Activated naive CD8-positive, alpha-beta T cell treated with anti-CD3 and anti-CD28 coated beads for 36 hours (primary cell): ENCODE measurements around the gene EYA3. TPM values are rescaled to one million over a fixed set of nuclear protein-coding genes. Genes with fewer than 3 reads are reported as not detected.

Experiments used
- DNase-seq: peaks from one replicate; pipeline ENCODE4 v3.0.0; 2021
- H3K27ac Mint-ChIP-seq: one replicate; pipeline ENCODE4 v1.8.0; 2022; ENCODE audit warnings: mild to moderate bottlenecking, moderate library complexity, mixed read lengths
- H3K27me3 Mint-ChIP-seq: one replicate; pipeline ENCODE4 v1.8.0; 2022; ENCODE audit warnings: mild to moderate bottlenecking, mixed read lengths
- H3K36me3 Mint-ChIP-seq: one replicate; pipeline ENCODE4 v1.8.0; 2021; ENCODE audit warnings: mild to moderate bottlenecking, mixed read lengths
- H3K4me1 Mint-ChIP-seq: one replicate; pipeline ENCODE4 v1.8.0; 2021; ENCODE audit warnings: mixed read lengths
- H3K4me3 Mint-ChIP-seq: one replicate; pipeline ENCODE4 v1.8.0; 2022; ENCODE audit warnings: mild to moderate bottlenecking, moderate library complexity, mixed read lengths
- H3K9me3 Mint-ChIP-seq: one replicate; pipeline ENCODE4 v1.8.0; 2022; ENCODE audit warnings: mixed read lengths
- total RNA-seq, 2 experiments: library from RNA; stranded (reverse); gene quantifications; one replicate each; pipeline ENCODE4 v1.2.3, GENCODE V29; 2021

Gene EYA3
- total RNA-seq, 2 experiments from 2014 or later, result 30.0 to 30.3 TPM

DNA sequence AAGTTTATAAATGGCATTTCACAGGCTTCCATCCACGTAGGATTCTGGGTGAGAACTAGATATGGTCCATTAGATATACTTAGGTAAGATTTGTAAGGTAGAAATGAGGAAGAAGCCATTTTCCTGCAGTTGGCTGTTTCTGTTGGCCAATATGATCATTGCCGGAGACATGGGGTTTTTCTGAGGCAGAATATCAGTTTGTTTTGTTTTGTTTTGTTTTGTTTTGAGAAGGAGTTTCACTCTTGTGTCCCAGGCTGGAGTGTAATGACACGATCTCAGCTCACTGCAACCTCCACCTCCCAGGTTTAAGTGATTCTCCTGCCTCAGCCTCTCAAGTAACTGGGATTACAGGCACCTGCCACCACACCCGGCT lies 8.7 kb upstream of the EYA3 start:
- Mint-ChIP-seq H3K9me3 (no peaks in the 10 kb centered on the region), H3K36me3 (no peaks in the 10 kb centered on the region), H3K27me3 (peaks cover 22% of the 10 kb centered on the region), H3K4me1 (peaks cover 2% of the 10 kb centered on the region), H3K27ac (no peak overlapping the region), H3K4me3 (no peak overlapping the region)
- DNase-seq, result no peak

DNA sequence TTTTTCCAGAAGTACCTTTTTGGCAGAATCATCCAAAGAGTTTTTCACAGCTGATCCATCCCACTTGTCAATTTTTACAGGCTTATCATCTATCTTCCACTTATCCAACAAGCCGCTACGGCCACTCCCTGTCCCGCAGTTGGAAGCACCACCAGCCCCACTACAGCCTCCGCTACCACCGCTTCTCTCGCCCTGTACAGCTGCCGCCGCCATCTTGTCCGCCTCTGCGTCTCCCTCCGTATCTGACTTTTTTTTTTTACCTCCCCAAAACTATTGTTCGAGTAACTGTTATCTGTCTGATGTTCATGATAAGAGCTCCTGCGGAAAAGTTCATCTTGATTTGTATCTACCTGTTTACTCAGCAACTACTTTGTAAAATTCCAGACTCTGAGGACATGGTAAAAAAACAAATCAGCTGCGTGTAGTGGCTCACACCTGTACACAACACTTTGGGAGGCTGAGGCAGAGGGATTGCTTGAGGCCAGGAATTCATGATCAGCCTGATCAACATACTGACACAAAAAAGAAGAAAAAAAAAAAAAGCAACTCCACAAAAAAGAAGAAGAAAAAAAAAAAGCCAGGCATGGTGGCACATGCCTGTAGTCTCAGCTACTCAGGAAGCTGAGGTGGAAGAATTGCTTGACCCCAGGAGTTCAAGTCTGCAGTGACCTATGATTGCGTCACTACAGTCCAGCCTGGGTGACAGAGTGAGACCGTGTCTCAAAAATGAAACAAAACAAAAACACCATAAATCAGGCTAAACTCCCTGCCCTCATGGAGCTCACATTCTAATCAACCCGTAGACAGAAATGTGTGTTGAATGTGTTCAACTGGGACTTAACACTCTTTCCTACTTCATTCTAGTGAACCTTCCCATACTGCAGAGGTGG lies 8.0 kb upstream of the EYA3 start:
- peaks cover 2% of the 10 kb centered on the region for H3K4me1 Mint-ChIP-seq
- DNase-seq, result no peak
- no peaks in the 10 kb centered on the region for H3K36me3 Mint-ChIP-seq
- no peaks in the 10 kb centered on the region for H3K9me3 Mint-ChIP-seq
- H3K27ac Mint-ChIP-seq, result no peak overlapping the region
- H3K4me3 Mint-ChIP-seq, result no peak overlapping the region
- H3K27me3 Mint-ChIP-seq, result peaks cover 22% of the 10 kb centered on the region

GRCh38 chr1:28091043-28091781 lies 2.8 kb upstream of the EYA3 start:
- Mint-ChIP-seq H3K4me1 (peaks cover 18% of the 10 kb centered on the region), H3K27me3 (peaks cover 15% of the 10 kb centered on the region), H3K36me3 (no peaks in the 10 kb centered on the region), H3K4me3 (no peak overlapping the region), H3K9me3 (no peaks in the 10 kb centered on the region), H3K27ac (no peak overlapping the region)
- peak; percentile 71 for DNase-seq

DNA sequence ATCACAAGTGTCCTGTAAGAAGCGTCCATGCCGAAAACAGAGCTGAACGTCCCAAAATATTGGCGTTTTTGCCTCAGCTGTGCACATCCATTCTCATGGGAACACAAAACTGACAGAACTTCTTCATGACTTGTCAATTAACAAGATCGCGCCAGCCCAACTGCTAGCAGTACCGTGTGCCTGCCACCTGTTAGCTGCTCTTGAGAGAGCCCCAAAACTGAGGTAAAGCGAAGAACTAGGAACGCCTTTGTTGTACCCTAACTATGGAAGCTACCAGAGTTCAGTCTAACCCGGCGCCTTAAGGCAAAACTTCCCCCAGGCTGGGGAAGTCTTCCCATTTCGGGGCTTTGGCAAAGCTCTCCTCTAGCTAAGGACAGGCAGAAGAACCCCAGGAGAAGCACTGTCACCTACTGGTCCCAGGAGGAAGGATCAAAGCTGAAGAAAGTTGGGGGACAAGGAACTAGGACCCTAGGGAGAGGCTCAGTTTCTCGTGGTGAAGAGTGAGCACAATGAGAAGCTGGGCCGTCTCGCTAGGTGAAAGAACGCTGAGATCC lies 719 bp downstream of the EYA3 start:
- peak overlapping the region; percentile 94 for H3K4me3 Mint-ChIP-seq

GRCh38 chr1:28086651-28087050 lies 1.8 kb downstream of the EYA3 start:
- Mint-ChIP-seq H3K27me3 (no peaks in the 10 kb centered on the region), H3K27ac (no peak overlapping the region), H3K4me3 (peak overlapping the region; percentile 94), H3K9me3 (no peaks in the 10 kb centered on the region), H3K36me3 (peaks cover 4% of the 10 kb centered on the region), H3K4me1 (peaks cover 29% of the 10 kb centered on the region)
- no peak for DNase-seq

More for the DNA sequence above, 719 bp downstream of the EYA3 start:
- peak overlapping the region; percentile 96 for H3K27ac Mint-ChIP-seq
- H3K36me3 Mint-ChIP-seq, result peaks cover 4% of the 10 kb centered on the region
- peaks cover 3% of the 10 kb centered on the region for H3K27me3 Mint-ChIP-seq
- peak; percentile 15 for DNase-seq
- H3K4me1 Mint-ChIP-seq, result peaks cover 29% of the 10 kb centered on the region
- no peaks in the 10 kb centered on the region for H3K9me3 Mint-ChIP-seq

- H3K4me3 Mint-ChIP-seq, result no peak overlapping the region
- peaks cover 4% of the 10 kb centered on the region for H3K36me3 Mint-ChIP-seq
- H3K27me3 Mint-ChIP-seq, result no peaks in the 10 kb centered on the region
- peaks cover 24% of the 10 kb centered on the region for H3K4me1 Mint-ChIP-seq
- no peak overlapping the region for H3K27ac Mint-ChIP-seq
- no peaks in the 10 kb centered on the region for H3K9me3 Mint-ChIP-seq
- DNase-seq, result no peak
Measured at GRCh38 chr1:28085129-28085528, 3.3 kb downstream of the EYA3 start.

GRCh38 chr1:28083876-28084275 lies 4.5 kb downstream of the EYA3 start:
- Mint-ChIP-seq H3K4me1 (peaks cover 24% of the 10 kb centered on the region), H3K4me3 (no peak overlapping the region), H3K27ac (no peak overlapping the region), H3K9me3 (no peaks in the 10 kb centered on the region), H3K27me3 (no peaks in the 10 kb centered on the region), H3K36me3 (peaks cover 9% of the 10 kb centered on the region)
- DNase-seq, result no peak

- no peak for DNase-seq
- H3K9me3 Mint-ChIP-seq, result no peaks in the 10 kb centered on the region
- peaks cover 20% of the 10 kb centered on the region for H3K4me1 Mint-ChIP-seq
- peaks cover 10% of the 10 kb centered on the region for H3K36me3 Mint-ChIP-seq
- H3K27me3 Mint-ChIP-seq, result no peaks in the 10 kb centered on the region
- H3K4me3 Mint-ChIP-seq, result no peak overlapping the region
- H3K27ac Mint-ChIP-seq, result no peak overlapping the region
Measured at GRCh38 chr1:28078680-28079626, 9.5 kb downstream of the EYA3 start.

DNA sequence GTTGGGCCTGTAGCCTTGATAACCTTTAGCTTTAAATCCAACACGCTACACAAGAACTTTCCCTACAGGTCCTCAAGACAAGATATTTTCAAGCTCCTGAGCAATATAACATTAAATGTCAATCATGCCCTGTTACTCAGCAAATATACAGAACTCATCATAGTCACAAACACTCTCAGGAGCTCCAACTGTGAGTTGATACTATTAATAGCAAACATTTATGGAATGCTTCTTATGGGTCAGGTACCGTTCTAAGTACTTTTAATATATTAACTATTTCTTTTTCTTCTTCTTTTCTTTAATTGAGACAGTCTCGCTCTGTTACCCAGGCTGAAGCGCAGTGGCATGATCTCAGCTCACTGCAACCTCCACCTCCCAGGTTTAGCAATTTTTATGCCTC lies 10.1 kb downstream of the EYA3 start:
- Mint-ChIP-seq H3K27ac (no peak overlapping the region), H3K4me3 (no peak overlapping the region), H3K36me3 (peaks cover 10% of the 10 kb centered on the region), H3K9me3 (no peaks in the 10 kb centered on the region), H3K4me1 (peaks cover 19% of the 10 kb centered on the region), H3K27me3 (no peaks in the 10 kb centered on the region)
- no peak for DNase-seq

DNA sequence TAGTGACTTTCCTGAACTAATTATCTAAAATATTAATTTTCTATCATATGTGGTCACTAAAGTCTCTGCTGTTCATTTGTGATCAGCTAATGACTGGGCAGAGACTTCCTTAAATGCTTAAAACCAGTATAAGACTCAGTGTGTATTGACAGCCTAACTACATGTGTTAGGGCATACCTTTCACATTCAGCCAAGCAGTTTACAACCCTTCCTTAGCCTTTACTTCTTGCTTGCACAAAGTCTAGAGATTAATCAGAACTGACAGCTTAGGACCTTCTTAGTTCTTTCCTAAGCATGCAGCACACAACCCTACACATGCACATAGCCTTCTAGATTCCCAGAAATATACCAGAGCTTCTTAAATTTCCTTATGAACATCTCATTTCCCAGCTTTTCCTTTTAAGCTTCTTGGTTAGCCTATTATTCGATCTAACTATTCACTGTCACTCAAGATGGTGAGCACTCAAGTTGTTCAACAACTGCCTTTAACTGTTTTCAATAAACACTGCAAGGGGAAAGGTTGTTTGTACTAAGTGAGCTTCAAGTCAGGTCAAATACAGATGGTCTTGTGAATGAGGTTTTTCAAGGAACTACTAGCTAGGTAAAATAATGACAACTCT lies 13.4 kb downstream of the EYA3 start:
- peaks cover 23% of the 10 kb centered on the region for H3K36me3 Mint-ChIP-seq
- no peak for DNase-seq
- no peaks in the 10 kb centered on the region for H3K9me3 Mint-ChIP-seq
- no peak overlapping the region for H3K27ac Mint-ChIP-seq
- peaks cover 37% of the 10 kb centered on the region for H3K4me1 Mint-ChIP-seq
- H3K4me3 Mint-ChIP-seq, result no peak overlapping the region
- no peaks in the 10 kb centered on the region for H3K27me3 Mint-ChIP-seq

DNA sequence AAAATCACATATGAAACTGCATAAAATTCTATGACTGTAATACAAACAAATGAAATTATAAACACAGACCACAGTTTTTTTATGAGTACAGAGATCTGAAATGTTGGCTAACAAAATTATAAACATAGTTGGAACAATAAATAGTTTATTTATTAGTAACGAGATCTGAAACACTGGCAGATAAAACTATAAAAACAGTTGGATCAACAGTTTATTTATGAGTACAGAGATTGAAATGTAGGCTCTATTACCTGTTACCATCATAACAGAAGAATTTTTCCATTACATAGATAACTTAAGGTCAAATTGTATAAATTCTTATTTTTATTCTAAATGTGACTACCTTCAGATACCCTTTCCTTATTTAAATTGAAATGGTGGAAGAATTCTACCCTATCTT lies 14.5 kb downstream of the EYA3 start:
- peaks cover 40% of the 10 kb centered on the region for H3K4me1 Mint-ChIP-seq
- H3K27me3 Mint-ChIP-seq, result no peaks in the 10 kb centered on the region
- no peaks in the 10 kb centered on the region for H3K9me3 Mint-ChIP-seq
- no peak overlapping the region for H3K4me3 Mint-ChIP-seq
- peaks cover 23% of the 10 kb centered on the region for H3K36me3 Mint-ChIP-seq
- DNase-seq, result no peak
- H3K27ac Mint-ChIP-seq, result no peak overlapping the region

DNA sequence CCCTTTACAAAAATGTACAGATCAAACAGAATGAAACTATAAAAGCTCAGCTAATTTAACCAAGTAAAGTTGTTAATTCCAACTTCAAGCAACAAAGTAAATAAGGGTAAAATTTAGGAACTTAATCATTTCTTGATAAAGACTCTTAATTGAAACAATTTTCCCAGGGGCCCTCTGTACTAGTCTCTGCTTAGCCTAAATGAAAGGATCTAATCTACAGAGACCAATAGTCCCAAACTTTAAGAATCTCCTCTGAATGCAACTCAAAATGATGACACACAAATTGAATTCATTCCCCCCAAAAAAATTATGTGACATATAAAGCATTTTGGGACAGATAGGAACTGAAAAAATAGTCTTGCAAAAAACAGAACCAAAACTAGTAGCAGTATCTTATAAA lies 16.6 kb downstream of the EYA3 start:
- Mint-ChIP-seq H3K9me3 (no peaks in the 10 kb centered on the region), H3K36me3 (peaks cover 23% of the 10 kb centered on the region), H3K27me3 (no peaks in the 10 kb centered on the region), H3K4me3 (no peak overlapping the region), H3K27ac (no peak overlapping the region), H3K4me1 (peaks cover 46% of the 10 kb centered on the region)
- DNase-seq, result no peak

DNA sequence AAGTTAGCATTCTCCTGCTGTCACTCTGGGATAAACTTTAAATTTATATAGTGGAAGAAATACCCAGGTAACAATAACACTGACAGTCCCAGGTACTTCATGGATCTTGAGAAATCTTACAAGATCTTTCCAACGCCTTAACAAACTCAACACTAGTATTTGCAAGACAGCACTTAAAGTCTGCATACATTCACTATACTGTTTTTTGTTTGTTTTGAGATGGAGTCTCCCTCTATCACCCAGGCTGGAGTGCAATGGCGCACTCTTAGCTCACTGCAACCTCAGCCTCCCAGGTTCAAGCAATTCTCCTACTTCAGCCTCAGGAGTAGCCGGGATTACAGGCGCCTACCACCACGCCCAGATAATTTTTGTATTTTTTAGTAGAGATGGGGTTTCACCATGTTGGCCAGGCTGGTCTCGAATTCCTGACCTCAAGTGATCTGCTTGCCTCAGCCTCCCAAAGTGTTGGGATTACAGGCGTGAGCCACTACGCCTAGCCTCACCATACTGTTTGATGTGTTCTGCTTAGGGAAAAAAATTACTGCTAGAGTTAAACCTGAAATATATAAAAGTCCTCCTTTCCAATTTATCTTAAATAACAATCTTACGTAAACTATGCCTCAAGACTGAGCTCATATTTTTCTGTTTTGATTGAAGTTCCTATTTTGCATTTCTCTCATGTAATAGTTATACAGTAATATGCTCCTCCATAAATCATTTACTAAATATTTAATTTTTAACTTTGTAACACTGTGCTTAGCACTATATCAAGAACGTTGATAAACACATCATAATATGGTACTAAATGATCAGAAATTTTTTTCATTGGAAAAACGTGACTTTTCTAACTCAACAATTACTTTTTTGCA lies 17.5 kb downstream of the EYA3 start:
- peaks cover 49% of the 10 kb centered on the region for H3K4me1 Mint-ChIP-seq
- no peak overlapping the region for H3K27ac Mint-ChIP-seq
- no peaks in the 10 kb centered on the region for H3K27me3 Mint-ChIP-seq
- H3K36me3 Mint-ChIP-seq, result peaks cover 23% of the 10 kb centered on the region
- no peak for DNase-seq
- H3K9me3 Mint-ChIP-seq, result no peaks in the 10 kb centered on the region
- no peak overlapping the region for H3K4me3 Mint-ChIP-seq
